Hematopoietic multipotent progenitor cell (in vitro differentiated cells): ENCODE measurements around the gene ELOA2. TPM values are rescaled to one million over a fixed set of nuclear protein-coding genes. Genes with fewer than 3 reads are reported as not detected.
"Not testable (repeated sequence)": the region's sequence is repeated elsewhere in the genome, so short reads cannot be mapped to it uniquely, and the experiment has no call there.

Experiments
- DNase-seq, 3 donors: peaks; one replicate each; pipeline ENCODE4 v3.0.0-alpha.2; 2011 to 2015; ENCODE audit warnings: low read depth in 2 of 3, low spot score in 2 of 3
- total RNA-seq: library from RNA; depleted of rRNA; stranded (reverse); fragments of >200 nt; gene quantifications from one replicate; pipeline ENCODE4 v1.2.3, GENCODE V29; 2012

The ELOA2 gene, protein sequence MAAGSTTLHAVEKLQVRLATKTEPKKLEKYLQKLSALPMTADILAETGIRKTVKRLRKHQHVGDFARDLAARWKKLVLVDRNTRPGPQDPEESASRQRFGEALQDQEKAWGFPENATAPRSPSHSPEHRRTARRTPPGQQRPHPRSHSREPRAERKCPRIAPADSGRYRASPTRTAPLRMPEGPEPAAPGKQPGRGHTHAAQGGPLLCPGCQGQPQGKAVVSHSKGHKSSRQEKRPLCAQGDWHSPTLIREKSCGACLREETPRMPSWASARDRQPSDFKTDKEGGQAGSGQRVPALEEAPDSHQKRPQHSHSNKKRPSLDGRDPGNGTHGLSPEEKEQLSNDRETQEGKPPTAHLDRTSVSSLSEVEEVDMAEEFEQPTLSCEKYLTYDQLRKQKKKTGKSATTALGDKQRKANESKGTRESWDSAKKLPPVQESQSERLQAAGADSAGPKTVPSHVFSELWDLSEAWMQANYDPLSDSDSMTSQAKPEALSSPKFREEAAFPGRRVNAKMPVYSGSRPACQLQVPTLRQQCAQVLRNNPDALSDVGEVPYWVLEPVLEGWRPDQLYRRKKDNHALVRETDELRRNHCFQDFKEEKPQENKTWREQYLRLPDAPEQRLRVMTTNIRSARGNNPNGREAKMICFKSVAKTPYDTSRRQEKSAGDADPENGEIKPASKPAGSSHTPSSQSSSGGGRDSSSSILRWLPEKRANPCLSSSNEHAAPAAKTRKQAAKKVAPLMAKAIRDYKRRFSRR
- not detected for total RNA-seq

DNA sequence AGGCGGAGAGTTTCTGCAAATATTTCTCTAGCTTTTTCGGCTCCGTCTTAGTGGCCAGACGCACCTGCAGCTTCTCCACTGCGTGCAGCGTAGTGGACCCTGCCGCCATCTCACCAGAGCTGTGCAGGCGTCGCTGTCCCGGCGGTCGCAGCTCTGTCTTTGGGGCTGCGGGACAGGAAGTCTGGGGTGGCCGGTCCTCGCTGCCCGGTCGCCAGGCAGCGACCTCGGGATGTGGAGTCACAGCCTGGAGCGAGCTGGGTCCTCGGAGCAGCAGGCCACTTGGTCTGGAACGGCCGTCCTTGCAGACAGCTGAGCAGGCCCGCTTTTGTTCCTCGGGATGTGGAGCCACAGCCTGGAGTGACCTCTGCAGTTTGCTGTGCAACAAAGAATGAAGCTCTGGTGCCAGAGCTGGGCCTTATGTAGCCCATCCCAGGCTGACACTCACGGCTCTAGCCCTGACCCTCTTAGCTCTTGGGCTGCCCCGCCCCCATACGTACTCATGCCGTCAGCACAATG is at the start of gene ELOA2:
TSS of gene ELOA2 (minus strand) at position 466 of the 516 bp plus-strand sequence. CDS start at position 109, 357 bp downstream.
- DNase-seq, result no peak

GRCh38 chr18:47081578-47081977 is 46.2 kb upstream of the ELOA2 start:
- DNase-seq, result no peak

GRCh38 chr18:47080872-47081271 is 45.5 kb upstream of the ELOA2 start:
- DNase-seq, result no peak

- DNase-seq, result no peak
These were observed 41.7 kb upstream of the ELOA2 start for GRCh38 chr18:47077111-47077510.

DNA sequence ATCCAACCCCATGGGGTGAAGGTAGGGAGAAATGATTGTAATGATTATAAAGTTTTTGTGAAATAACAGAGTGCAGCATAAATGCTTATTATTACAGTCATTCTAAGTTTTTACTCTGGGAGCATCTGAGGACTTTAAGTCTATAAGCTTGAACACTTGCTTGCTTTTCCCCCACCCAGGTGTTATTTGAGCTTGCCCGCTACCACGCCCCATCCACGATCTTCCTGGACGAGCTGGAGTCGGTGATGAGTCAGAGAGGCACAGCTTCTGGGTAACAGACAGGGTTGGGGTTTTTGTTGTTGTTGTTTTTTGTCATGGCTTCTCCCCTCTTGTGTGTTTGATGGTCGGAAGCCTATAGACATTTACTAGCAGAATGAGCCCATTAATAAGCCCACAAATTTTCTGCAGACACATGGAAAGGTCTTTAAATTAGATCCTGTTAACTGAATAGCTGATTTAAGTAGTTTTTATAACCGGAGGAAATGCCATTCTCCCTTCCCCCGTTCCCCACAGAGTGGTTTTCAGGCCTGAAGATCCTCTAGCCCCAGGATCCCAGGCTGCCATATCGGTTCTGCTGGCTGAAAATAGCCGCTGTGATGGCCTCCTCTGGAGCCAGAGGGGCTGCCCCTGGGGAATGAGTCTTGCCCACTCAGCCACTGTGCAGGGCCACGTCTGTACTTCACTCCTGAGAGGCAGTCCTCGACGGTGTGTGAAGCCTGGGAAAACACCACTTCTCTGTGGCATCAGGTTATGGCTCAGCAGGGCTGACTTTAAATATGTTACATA is 39.9 kb upstream of the ELOA2 start:
- no peak for DNase-seq

- DNase-seq, result no peak
These were observed 32.2 kb upstream of the ELOA2 start for GRCh38 chr18:47067648-47068047.

- DNase-seq, result no peak
These were observed 27.7 kb upstream of the ELOA2 start for GRCh38 chr18:47063096-47063495.

DNA sequence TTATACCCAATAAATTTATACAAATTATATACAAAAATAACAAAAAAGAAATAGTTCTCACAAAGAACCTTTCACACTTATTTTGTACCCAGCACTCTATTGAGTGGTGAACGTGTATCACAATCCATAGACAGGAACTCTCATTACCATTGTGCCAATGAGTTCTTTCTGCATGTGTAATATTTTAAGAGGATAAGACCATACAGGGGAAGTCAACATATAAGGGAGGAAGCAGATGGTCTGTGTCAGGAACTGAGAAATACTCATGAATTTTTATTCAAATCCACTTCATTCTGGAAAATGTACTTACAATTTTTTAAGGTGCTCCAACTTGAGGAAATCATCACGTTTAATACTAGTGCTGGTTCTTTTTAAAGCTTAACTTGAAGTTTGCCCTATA is 27.1 kb upstream of the ELOA2 start:
- DNase-seq, result peak in 1 of 3 donors; percentile 42

DNA sequence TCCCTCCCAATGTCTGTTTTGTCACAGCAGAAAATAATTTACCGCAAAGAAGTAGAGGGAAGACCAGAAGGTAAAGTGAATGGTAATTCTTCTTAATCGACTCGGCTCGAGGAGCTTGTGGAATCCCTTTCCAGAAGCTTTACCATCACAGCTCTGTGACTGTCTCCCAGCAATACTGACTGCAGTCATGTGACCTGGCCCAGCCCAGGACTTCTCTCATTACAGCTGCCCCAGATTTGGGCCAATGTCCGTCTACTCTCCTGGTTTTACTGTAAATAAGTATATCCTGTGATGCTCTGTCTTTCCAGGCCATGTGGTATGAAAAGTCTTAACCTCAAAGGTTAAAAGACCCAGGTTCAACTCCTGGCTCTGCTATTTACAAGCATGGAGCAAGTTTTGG is 18.9 kb upstream of the ELOA2 start:
- DNase-seq, result no peak

DNA sequence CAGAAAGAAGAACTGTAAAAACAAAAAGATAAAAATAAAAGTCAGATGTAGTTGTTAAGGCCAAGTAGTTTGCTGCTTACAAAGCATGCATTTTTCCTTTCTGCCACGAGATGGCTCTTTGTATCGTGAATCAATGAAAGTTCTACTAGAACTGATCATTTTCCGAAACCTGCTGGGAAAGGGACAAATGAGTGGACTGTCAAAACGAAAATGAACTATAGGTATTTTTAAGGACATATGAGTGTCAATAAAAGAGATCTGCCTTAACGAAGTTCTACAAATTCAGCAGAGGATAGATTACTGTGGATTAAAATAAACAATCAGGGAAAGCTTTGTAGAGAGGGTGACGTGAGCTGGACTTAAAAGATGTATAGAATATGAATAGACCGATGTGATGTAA is 15.0 kb upstream of the ELOA2 start:
- peak in 2 of 3 donors; percentile 14 to 52 for DNase-seq

GRCh38 chr18:47040982-47041381 is 5.6 kb upstream of the ELOA2 start:
- no peak for DNase-seq

DNA sequence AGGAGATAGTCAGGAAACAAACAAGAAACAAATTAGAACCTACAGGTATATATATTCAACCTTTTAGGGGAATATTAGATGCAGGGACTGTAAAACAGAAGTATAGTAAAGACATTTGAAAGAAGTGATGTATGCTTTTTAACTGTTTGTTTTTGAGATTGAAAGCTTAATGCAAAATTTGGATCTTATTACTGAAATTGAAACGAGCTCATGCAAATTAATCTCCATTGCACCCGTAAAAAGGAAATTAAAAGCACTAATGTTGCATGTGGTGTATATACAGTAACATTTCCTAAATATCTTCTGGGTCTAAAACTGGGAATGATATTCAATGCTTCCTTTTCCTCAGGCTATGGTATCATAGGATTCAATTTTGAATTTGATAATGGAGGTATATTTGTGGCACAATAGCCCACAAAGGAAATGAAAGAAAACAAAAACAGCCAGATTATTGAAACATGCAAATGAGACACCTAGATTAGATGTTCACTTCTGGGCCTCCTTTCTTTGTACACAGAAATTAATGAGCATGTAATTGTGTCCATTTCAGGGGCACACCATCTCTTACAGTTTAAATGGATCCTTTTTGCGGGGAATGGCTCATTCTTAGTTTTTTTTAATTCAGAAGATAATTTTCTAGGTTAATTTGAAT is 1.6 kb upstream of the ELOA2 start:
- no peak for DNase-seq

- DNase-seq, result no peak
These were observed 965 bp upstream of the ELOA2 start for GRCh38 chr18:47036298-47036874.

GRCh38 chr18:47034591-47034990 is 830 bp downstream of the ELOA2 start:
- DNase-seq, result not testable (repeated sequence)

DNA sequence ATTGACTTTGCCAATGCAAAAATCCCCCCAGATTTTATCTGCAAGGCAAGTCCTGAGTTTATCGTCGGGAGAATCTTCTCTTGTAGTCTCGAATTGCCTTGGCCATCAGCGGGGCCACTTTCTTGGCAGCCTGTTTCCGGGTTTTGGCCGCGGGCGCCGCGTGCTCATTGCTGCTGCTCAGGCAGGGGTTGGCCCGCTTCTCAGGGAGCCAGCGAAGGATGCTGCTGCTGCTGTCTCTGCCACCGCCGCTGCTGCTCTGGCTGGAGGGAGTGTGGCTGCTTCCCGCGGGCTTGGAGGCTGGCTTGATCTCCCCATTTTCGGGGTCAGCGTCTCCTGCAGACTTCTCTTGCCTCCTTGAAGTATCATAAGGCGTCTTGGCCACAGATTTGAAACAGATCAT is 2.5 kb downstream of the ELOA2 start:
- DNase-seq, result no peak

DNA sequence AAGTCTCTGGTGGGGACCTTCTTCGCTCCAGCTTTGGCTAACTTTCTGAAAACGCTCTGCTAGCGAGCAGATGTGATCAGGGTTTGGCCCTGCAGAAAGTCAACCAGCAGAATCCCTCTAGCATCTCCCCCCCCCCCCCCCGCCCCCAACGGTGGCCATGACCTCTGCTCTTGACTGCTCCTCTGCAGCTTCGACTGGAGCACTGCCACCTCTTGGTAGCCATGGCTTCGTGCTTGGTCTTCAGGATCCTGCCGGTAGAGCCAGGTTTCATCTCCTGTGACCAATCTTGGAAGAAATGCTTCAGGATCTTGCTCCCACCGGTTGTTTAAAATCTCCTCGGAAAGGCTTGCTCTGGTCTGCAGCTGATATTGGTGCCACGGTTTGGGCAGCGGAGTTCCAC is 4.5 kb downstream of the ELOA2 start:
- DNase-seq, result not testable (repeated sequence)

GRCh38 chr18:47029684-47030353 is 5.6 kb downstream of the ELOA2 start:
- not testable (repeated sequence) for DNase-seq

- not testable (repeated sequence) for DNase-seq
These were observed 6.7 kb downstream of the ELOA2 start for GRCh38 chr18:47028738-47029137.

DNA sequence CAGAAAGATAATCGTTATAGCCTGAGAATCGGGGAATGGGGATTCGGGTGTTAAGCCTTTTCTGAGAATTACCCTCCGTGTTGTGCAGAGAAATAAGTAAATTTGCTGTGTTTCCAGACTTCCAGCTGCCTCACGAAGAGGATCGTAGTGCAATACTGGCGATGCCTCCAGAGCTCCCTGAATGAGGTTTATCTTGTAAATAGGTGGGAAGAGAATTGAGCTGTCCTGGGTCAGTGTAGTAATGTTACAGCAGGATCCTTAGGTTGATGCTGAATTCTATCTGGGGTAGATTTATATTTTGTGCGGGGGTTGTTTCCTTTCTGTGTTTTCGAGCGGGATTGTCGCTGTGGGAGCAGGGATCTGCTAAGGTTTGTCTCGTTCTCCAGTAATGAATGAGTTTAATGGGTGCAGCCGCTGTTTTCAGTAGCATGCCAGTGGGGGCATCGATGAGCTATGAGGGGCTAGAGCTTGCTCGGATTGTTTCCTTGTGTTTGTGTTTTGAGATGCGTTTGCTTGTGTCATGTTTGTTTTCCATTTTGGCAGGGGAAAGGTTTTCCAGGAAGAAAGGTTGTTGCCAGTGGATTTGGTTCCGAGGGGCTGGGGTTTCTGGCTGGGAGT is 9.8 kb downstream of the ELOA2 start:
- not testable (repeated sequence) for DNase-seq
